Articular chondrocyte of knee joint (primary cell): ENCODE results near the gene PRAC1. TPM values are rescaled to one million over a fixed set of nuclear protein-coding genes. Genes with fewer than 3 reads are reported as not detected.

Source experiments
- small RNA-seq: library from RNA; depleted of rRNA; stranded (forward); fragments of <200 nt; gene quantifications from one replicate; pipeline ENCODE3, GENCODE V24; 2012
- total RNA-seq: library from RNA; depleted of rRNA; stranded (reverse); fragments of >200 nt; gene quantifications from 2 replicates; pipeline ENCODE4 v1.2.3, GENCODE V29; 2012

The PRAC1 gene
- not detected in 2 replicates for total RNA-seq

GRCh38 chr17:48722201-48722907 is at the start of gene PRAC1:
PRAC1 (minus strand) TSS chr17:48722518; CDS start chr17:48722392, 126 bp downstream.

DNA sequence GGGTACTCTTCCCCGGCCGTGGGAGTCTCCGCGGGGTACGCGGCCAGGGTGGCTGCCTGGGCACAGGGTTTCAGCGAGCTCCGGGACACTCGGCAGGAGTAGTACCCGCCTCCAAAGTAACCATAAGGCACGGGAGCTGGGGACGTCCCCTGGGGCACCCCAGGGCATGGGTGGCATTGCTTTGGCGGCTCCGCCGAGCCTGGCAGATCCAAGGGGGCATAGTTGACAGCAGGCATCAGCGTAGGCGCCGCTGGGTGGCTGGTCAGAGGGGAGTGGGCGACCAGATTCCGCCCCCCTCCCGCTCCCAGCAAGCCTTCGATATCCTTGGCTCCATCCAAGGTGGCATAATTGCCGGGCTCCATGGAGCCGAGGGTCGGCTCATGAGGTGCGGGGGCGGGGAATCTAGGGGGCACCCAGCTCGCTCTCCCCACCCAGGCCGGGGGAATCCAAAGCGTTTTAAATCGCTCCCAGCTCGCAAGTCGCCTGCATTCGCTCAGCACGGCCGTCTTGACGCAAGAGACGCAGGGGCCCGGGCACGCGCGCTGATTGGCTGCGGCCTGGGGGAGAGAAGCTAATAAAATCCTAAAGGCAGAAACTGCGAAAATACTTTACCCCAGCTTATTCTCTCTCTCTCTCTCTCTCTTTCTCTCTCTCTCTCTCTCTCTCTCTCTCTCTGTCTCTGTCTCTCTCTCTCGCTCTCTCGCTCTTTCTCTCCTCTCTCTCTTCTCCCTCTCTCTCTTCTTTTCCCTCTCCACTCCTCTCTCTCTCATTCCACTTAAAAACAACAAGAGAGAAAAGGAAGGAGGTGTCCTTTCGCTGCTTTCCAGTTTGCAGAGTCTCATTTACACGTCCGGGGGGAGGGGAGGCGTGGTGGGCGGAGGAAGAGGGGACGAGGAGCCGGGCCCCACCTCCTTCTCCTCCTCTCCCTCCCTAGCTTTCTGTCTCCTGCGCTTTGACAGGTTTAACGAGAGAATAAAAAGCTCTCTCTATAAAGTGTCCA is 6.2 kb upstream of the PRAC1 start, which contains the start of gene HOXB13:
Gene HOXB13, minus strand, starts transcription at position 519 of the 1,000 bp plus-strand sequence. Its CDS starts 157 bp downstream, at position 362.

DNA sequence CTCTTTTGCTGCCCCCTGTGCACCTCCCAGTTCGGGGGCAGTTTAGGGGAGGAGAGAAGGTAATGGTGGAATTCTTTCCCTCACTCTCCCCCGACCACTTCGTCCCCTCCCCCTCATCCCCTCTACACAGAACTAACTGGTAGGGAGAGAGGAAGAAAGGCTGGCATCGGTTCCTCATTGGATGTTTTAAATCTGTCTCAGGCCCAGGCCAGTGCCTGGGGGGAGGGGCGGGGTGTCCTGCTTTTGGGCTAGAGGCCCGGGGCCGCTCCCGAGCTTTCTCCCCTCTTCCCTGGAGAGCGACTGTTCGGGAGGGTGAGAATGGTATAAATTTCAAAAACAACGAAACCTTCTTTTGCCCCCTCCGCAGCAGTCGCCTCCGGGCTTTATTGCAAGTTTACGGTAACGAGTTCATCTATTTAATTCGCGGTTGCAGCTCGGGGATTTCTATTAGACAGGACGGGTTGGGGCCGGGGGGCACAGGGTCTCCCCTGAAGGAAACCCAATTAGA is 651 bp upstream of the PRAC1 start, which contains the start of gene PRAC2:
Gene PRAC2, plus strand, starts transcription at position 271 of the 508 bp plus-strand sequence. CDS start 1,226 bp downstream, outside the sequence.

Small RNA genes lying within 50 kb of the gene (small RNA-seq; reads per million reads assigned to genes)
- gene AC091179.2: not detected
- gene COX6B1P2: not detected
- gene MIR3185: not detected
- not detected for gene RF02132
- gene RF02133: not detected
- gene RN7SL125P: not detected

Other genes starting within 250 kb of the PRAC1 start
- gene HOXB1, start 191.5 kb downstream of the PRAC1 start, total RNA-seq: not detected in 2 replicates
- 0.26 and 0.97 TPM in 2 replicates for gene HOXB2, start 177.4 kb downstream of the PRAC1 start, total RNA-seq
- gene HOXB4, start 144.2 kb downstream of the PRAC1 start, total RNA-seq: under 0.01 TPM in 1 of 2 replicates, not detected in the other
- gene HOXB3, start 132.3 kb downstream of the PRAC1 start, total RNA-seq: under 0.01 TPM in 1 of 2 replicates, not detected in the other
- gene HOXB5, start 128.7 kb downstream of the PRAC1 start, total RNA-seq: not detected in 2 replicates
- not detected in 2 replicates for gene HOXB6, start 117.5 kb downstream of the PRAC1 start, total RNA-seq
- 0.13 TPM in 1 of 2 replicates, not detected in the other for gene HOXB7, start 111.5 kb downstream of the PRAC1 start, total RNA-seq
- not detected in 2 replicates for gene HOXB8, start 107.2 kb downstream of the PRAC1 start, total RNA-seq
- gene HOXB9, start 96.2 kb downstream of the PRAC1 start, total RNA-seq: not detected in 2 replicates
- gene PRAC2, start 667 bp upstream of the PRAC1 start, total RNA-seq: not detected in 2 replicates
- under 0.01 TPM in 1 of 2 replicates, not detected in the other for gene HOXB13, start 6.2 kb upstream of the PRAC1 start, total RNA-seq
- not detected in 2 replicates for gene TTLL6, start 94.7 kb upstream of the PRAC1 start, total RNA-seq
- 90.9 and 91.7 TPM in 2 replicates for gene CALCOCO2, start 108.5 kb upstream of the PRAC1 start, total RNA-seq
- gene ATP5MC1, start 170.3 kb upstream of the PRAC1 start, total RNA-seq: 47.8 and 65.4 TPM in 2 replicates
- 84.0 and 98.7 TPM in 2 replicates for gene UBE2Z, start 185.9 kb upstream of the PRAC1 start, total RNA-seq
- gene SNF8, start 222.3 kb upstream of the PRAC1 start, total RNA-seq: 78.4 and 95.3 TPM in 2 replicates
- not detected in 2 replicates for gene GIP, start 246.1 kb upstream of the PRAC1 start, total RNA-seq